ENCODE results near the gene PLD1. TPM values are rescaled to one million over a fixed set of nuclear protein-coding genes. Genes with fewer than 3 reads are reported as not detected.

Gene PLD1
- total RNA-seq, 2 donors from 2014 or later = 12.8 to 15.8 TPM

DNA sequence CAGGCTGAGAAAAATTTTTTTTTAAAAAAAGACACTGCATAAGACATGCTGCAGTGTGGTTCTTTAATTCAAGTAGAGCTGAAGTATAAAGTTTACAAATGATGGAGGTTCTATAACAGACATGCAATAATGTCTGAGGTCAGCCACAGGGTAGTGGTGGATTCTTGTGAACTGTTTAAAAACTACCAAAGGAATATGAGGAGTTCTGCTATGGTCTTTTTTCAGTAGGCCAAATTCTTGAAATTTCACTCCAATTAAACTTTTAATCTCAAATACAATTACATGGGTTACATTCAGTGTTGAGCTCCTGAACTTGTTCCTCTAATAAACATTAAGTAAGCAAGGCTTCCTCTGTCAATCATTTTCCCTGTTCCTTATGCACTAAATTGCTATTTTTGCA, 122.7 kb downstream of the PLD1 start:
- H3K36me3 ChIP-seq = no peaks in the 10 kb centered on the region
- TF ChIP-seq, protein P1, sequence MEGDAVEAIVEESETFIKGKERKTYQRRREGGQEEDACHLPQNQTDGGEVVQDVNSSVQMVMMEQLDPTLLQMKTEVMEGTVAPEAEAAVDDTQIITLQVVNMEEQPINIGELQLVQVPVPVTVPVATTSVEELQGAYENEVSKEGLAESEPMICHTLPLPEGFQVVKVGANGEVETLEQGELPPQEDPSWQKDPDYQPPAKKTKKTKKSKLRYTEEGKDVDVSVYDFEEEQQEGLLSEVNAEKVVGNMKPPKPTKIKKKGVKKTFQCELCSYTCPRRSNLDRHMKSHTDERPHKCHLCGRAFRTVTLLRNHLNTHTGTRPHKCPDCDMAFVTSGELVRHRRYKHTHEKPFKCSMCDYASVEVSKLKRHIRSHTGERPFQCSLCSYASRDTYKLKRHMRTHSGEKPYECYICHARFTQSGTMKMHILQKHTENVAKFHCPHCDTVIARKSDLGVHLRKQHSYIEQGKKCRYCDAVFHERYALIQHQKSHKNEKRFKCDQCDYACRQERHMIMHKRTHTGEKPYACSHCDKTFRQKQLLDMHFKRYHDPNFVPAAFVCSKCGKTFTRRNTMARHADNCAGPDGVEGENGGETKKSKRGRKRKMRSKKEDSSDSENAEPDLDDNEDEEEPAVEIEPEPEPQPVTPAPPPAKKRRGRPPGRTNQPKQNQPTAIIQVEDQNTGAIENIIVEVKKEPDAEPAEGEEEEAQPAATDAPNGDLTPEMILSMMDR (IDR thresholded peaks at IDR 0.05) = no peak
- TF ChIP-seq POLR2AphosphoS5 (IDR thresholded peaks at IDR 0.05) = no peak
- TF ChIP-seq POLR2A (IDR thresholded peaks at IDR 0.05) = no peak
- H3K4me3 ChIP-seq = no peak overlapping the region
- no peaks in the 10 kb centered on the region for H3K4me1 ChIP-seq (replicated peaks)
- intact Hi-C loops (cut with DNase I) = no loop called here
- DNase-seq (ENCODE audit: low spot score) = no peak
- H3K27me3 ChIP-seq (replicated peaks; ENCODE audit: insufficient read depth) = no peaks in the 10 kb centered on the region
- H3K9me3 ChIP-seq = no peaks in the 10 kb centered on the region
- H3K27ac ChIP-seq = no peak overlapping the region

DNA sequence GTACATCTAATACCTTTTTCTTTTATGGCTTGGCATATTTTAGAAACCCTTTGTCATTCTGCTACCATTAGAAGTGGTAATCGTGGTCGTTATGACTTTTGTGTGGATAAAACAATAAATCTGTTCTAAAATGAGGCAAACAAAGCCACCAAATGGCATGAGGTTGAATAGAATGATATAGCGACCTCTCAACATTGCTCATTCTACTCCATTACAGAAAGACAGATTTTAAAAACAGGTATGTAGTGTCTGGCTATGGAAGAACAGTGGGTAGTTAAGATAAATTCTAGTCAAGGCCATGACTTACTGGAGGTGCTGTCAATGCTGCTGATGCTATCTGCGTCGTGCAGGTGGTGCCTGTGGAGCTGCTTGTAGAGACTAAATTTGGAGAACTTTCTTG, 123.2 kb downstream of the PLD1 start:
- H3K27ac ChIP-seq = no peak overlapping the region
- no peaks in the 10 kb centered on the region for H3K27me3 ChIP-seq (replicated peaks; ENCODE audit: insufficient read depth)
- no peaks in the 10 kb centered on the region for H3K9me3 ChIP-seq
- no peaks in the 10 kb centered on the region for H3K4me1 ChIP-seq (replicated peaks)
- intact Hi-C loops (cut with DNase I) = no loop called here
- DNase-seq (ENCODE audit: low spot score) = no peak
- no peaks in the 10 kb centered on the region for H3K36me3 ChIP-seq
- 78% methylated on average over 5 of the region's 5 CpGs for WGBS
- no peak for TF ChIP-seq POLR2AphosphoS5 (IDR thresholded peaks at IDR 0.05)
- TF ChIP-seq, protein P1 (IDR thresholded peaks at IDR 0.05) = no peak
- TF ChIP-seq POLR2A (IDR thresholded peaks at IDR 0.05) = no peak
- no peak overlapping the region for H3K4me3 ChIP-seq

DNA sequence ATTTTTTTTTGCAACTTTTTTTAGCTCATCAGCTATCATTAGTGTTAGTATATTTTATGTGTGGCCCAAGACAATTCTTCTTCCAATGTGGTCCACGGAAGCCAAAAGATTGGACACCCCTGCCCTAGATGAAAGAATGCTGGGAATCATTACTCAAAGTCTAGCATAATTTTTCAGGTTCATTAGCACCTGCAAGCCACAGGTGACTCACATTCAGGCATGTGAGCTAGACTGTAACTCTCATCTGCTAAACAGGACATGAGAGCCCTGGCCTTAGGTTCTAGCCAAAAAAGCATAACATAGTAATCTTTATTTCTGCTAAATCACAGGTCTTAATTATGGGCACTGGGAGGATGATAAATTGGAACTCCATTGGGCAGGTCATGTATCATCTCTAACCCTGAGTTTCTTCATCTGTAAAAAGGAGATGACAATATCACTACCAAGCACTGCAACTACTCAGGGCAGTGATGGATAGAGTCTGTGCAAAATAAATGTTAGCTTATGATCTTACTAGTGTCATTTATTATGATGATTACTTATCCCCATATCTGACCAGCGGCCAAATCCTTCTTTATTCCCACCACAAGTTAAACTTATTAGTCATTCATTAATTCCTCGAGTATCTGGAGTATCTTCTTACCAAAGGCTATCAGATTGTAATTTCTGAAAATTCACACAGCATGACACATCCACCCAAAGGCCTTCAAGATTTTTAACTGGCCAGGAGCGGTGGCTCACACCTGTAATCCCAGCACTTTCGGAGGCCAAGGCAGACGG, 125.0 kb downstream of the PLD1 start:
- 97% methylated on average over 6 of the region's 6 CpGs for WGBS
- no peaks in the 10 kb centered on the region for H3K4me1 ChIP-seq (replicated peaks)
- H3K9me3 ChIP-seq = no peaks in the 10 kb centered on the region
- TF ChIP-seq, protein P1 (IDR thresholded peaks at IDR 0.05) = no peak
- TF ChIP-seq POLR2A (IDR thresholded peaks at IDR 0.05) (no peak), POLR2AphosphoS5 (IDR thresholded peaks at IDR 0.05) (no peak)
- H3K27ac ChIP-seq = no peak overlapping the region
- H3K27me3 ChIP-seq (replicated peaks; ENCODE audit: insufficient read depth) = no peaks in the 10 kb centered on the region
- H3K36me3 ChIP-seq = no peaks in the 10 kb centered on the region
- H3K4me3 ChIP-seq = no peak overlapping the region
- intact Hi-C loops (cut with DNase I) = no loop called here
- no peak for DNase-seq (ENCODE audit: low spot score)

DNA sequence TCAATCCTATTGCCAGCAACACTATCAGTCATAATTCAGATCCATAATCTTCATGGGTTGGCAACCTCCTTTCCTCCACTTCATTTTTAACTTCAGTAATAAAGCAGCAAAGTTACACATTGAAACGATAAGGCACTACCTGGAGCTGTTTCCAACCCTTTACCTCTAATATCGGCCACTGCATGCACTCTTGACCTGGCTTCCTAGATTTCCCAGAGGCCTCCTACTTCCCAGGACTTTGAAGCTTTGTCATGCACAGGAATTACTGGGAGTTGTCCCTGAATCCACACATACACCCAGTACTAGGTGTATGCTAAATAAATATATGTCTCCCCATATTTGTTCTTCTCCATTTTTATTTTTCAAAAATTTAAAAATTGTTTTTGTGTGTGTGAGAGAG, 126.1 kb downstream of the PLD1 start:
- intact Hi-C loops (cut with DNase I) = no loop called here
- Histone ChIP-seq H3K4me3 (no peak overlapping the region), H3K36me3 (no peaks in the 10 kb centered on the region), H3K9me3 (no peaks in the 10 kb centered on the region), H3K27me3 (replicated peaks; ENCODE audit: insufficient read depth) (no peaks in the 10 kb centered on the region), H3K27ac (no peak overlapping the region), H3K4me1 (replicated peaks) (no peaks in the 10 kb centered on the region)
- TF ChIP-seq, protein P1 (IDR thresholded peaks at IDR 0.05) = no peak
- TF ChIP-seq POLR2A (IDR thresholded peaks at IDR 0.05) = no peak
- TF ChIP-seq POLR2AphosphoS5 (IDR thresholded peaks at IDR 0.05) = no peak
- 86% methylated on average over 2 of the region's 2 CpGs for WGBS
- DNase-seq (ENCODE audit: low spot score) = no peak

DNA sequence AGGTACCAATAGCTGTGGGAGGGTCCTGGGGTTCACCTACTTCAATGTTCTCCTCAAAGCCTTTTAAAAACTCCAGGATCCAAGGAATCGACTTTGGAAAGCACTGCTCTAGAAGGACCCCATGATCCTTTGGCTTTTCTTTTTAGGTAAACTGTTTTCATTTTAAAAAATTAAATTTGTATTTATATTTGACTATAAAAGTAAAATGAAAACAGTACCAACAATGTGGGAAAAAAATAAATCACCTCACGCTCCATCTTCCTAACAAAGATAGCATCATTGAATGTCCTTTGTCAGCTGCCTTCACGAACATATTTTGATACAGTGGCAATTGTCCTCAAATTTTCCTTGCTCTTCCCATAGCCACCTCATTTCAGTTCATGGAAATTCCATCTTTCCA, 127.5 kb downstream of the PLD1 start:
- Histone ChIP-seq H3K27ac (no peak overlapping the region), H3K4me3 (no peak overlapping the region), H3K36me3 (no peaks in the 10 kb centered on the region), H3K4me1 (replicated peaks) (no peaks in the 10 kb centered on the region), H3K27me3 (replicated peaks; ENCODE audit: insufficient read depth) (no peaks in the 10 kb centered on the region), H3K9me3 (no peaks in the 10 kb centered on the region)
- WGBS = 93% methylated on average over 3 of the region's 3 CpGs
- DNase-seq (ENCODE audit: low spot score) = no peak
- intact Hi-C loops (cut with DNase I) = no loop called here
- no peak for TF ChIP-seq POLR2AphosphoS5 (IDR thresholded peaks at IDR 0.05)
- no peak for TF ChIP-seq POLR2A (IDR thresholded peaks at IDR 0.05)
- TF ChIP-seq, protein P1 (IDR thresholded peaks at IDR 0.05) = no peak
